Measurements from ENCODE around the gene JDP2.

Gene JDP2

GRCh38 chr14:75484711-75485429 lies 57.0 kb downstream of the JDP2 start:
- DNase-seq (ENCODE audit: low spot score), result no peak

DNA sequence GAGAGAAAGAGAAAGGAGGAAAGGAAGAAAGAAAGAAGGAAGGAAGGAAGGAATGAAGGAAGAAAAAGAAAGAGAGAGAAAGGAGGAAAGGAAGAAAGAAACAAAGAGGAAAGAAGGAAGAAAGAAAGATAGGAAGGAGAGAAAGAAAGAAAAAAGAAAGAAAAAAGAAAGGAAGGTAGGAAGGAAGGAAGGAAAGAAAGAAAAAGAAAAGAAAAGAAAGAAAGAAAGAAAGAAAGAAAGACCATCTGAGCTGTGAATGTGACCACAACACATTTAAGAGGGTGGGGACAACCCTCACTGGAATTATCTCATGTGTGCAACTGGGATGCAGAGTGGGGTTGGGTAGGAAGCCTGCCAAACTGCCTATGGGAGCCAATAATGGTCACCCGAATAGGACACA lies 58.5 kb downstream of the JDP2 start:
- no peak for DNase-seq (ENCODE audit: low spot score)

DNA sequence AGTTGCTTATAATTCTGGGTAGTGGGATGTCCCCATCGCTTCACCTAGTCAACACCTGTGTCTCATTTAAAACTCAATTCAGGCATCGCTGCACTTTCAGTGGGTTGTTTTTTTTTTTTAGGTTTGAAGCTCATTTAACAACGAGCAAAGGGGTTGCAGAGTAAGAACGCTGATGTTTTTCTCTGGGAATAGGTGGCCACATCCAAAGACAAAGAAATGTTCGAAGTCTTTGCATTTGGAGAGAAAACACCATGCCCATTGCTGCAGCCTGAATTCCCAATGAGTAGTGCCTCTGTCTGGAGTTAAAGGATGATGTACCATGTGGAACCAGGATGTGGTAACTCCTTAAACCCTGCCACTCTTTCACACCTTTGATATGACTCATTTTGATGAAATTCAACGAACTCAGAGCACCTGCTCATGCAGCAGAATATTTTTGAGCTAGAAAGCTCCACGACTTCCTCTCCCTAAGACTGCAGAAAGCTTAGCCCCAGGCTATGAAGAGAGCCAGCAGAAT lies 59.4 kb downstream of the JDP2 start:
- DNase-seq (ENCODE audit: low spot score), result no peak

DNA sequence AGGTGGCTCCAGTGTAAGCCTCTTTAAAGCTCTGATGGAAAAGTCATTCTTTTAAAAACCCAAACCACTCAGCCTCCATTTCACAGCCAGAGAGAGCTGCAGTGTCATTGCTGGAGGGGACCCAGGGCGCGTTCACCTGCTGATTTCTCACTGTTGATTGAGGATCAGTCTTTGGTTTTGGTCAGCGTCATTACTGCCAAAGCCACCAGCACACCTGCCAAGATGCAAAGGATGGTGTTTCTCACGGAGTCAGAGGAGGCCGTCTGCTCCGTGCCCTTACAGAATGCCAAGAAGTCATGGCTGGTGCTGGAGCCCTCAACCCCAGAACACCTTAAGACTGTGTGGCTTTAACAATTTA lies 61.6 kb downstream of the JDP2 start:
- DNase-seq (ENCODE audit: low spot score), result no peak

DNA sequence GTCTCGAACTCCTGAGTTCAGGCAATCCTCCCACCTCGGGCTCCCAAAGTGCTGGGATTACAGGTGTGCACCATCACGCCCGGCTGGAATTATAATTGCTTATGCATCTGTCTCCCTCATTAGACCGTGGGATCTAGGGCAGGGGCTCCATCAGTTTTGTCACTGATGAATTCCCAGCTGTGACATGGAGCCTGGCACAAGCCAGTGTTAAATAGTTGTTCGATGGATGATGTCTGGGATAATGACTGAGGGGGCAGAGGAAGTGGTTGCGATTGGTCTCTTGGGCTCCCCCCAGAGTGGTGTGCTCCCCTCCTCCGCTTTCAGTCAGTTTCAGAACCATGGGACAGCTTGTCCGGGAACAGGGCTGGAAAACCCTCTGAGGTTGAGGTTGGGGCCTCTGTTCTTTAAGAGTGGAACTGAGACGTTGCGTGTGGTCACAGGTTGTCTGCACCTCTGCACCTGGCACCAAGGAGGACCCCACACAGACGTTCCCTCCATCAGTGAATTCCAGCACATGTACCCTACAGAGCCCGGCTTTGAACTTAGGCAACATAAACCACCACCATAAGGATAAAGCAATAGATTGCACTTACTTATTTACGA lies 63.7 kb downstream of the JDP2 start:
- no peak for DNase-seq (ENCODE audit: low spot score)

DNA sequence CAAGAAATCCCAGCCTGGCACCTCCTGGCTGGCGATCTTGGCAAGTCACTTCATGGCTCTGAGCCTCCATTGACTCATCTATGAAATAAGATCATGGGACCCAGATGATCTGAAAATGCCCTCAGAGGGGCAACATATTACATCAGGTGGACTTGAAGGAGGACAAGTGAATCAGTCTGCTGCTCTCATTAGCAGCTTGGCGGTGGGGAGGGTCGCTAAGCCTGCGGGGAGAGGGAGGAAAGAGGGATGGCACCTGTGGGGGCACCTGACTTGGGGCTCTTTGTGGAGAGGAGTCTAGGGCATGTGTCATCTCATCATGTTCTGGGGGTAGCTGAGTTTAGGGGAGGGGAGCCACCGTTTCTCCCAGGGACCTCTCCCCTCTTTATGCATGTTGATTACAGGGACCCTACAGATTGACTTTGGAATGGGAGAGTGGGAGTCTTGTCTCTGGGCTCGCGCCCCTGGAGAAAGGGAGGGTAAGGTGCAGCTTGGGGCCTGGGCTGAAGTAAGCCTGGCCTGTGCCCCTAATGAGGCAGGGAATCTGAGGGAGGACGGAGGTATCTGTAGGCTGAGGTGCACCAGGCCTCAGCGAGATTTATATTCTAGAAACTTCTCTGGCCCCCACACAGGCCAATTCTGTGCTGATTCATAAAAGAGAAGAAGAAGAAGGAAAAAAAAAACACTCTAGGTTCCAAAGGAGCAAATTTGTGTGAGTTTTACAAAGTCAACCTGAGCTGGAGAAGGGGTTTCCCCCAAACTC lies 65.2 kb downstream of the JDP2 start:
- no peak for DNase-seq (ENCODE audit: low spot score)

DNA sequence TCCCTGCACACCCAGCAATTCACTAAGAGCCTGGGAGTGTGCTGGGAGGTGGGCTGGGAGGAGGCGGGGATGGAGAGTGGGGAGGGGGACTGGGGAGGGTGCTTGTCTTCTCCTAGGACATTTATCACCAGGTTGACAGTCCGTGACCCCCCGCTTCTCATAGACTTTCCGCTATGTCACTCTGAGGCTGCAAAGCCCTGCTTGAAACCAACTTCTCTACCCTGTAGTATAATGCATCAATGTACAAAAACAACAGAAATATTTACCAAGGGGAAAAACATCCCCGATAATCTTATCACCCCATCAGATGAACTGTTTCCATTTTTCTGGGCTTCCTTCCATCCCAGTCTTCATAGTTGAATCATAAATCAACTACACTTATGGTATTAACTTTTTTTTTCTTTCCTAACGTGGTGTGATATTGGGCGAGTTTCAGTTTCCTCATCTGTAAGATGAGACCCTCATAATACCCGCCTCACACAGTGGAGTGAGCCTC lies 65.8 kb downstream of the JDP2 start:
- DNase-seq (ENCODE audit: low spot score), result no peak

DNA sequence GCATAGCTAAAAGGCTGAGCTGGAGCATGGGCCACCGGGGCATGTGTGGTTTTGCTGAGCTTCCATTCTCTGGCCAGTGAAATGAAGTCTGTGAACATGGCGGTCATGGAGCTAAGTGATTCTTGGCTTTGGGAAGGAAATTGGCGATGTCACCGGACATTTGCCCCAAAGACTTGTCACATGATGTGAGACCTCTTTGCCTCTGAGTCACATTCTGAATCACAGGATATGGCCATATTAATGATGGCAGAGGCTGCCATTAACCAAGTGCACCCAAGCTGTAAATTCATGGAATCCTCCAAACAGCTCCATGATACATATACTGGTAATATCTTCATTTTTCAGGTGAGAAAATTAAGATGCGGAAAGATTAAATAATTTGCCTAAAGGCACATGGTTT lies 67.1 kb downstream of the JDP2 start:
- no peak for DNase-seq (ENCODE audit: low spot score)

- DNase-seq (ENCODE audit: low spot score), result no peak
Observed at GRCh38 chr14:75495399-75495798, 67.6 kb downstream of the JDP2 start.

GRCh38 chr14:75495882-75496281 lies 68.1 kb downstream of the JDP2 start:
- no peak for DNase-seq (ENCODE audit: low spot score)

DNA sequence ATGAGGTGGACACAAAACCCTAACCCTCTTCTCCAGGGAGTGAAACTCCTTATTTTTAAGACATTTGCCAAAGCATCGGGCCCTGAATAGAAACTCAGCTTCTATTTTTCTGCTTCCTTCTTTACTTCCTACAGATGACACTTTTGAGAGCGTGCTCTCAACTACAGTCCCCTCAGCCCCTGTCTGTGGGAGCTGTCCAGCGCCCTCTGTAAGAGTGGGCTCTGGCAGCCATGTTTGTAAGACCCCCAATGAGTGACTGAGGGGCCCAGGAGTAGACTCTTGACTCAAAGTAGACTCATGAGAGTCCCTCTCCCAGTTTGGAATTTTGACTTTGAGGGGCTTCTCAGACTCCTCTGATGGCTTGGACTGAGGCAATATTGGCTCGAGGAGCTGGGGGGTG lies 68.9 kb downstream of the JDP2 start:
- no peak for DNase-seq (ENCODE audit: low spot score)

GRCh38 chr14:75497191-75497590 lies 69.4 kb downstream of the JDP2 start:
- no peak for DNase-seq (ENCODE audit: low spot score)

GRCh38 chr14:75497701-75498100 lies 69.9 kb downstream of the JDP2 start:
- DNase-seq (ENCODE audit: low spot score), result no peak

GRCh38 chr14:75499084-75499875 lies 71.5 kb downstream of the JDP2 start:
- DNase-seq (ENCODE audit: low spot score), result no peak

- DNase-seq (ENCODE audit: low spot score), result no peak
Observed at GRCh38 chr14:75501080-75501479, 73.3 kb downstream of the JDP2 start.

GRCh38 chr14:75504411-75504810 lies 76.6 kb downstream of the JDP2 start:
- DNase-seq (ENCODE audit: low spot score), result no peak

GRCh38 chr14:75506930-75507329 lies 79.1 kb downstream of the JDP2 start:
- no peak for DNase-seq (ENCODE audit: low spot score)

- no peak for DNase-seq (ENCODE audit: low spot score)
Observed at GRCh38 chr14:75510547-75510946, 82.7 kb downstream of the JDP2 start.

GRCh38 chr14:75511201-75511600 lies 83.4 kb downstream of the JDP2 start:
- no peak for DNase-seq (ENCODE audit: low spot score)

DNA sequence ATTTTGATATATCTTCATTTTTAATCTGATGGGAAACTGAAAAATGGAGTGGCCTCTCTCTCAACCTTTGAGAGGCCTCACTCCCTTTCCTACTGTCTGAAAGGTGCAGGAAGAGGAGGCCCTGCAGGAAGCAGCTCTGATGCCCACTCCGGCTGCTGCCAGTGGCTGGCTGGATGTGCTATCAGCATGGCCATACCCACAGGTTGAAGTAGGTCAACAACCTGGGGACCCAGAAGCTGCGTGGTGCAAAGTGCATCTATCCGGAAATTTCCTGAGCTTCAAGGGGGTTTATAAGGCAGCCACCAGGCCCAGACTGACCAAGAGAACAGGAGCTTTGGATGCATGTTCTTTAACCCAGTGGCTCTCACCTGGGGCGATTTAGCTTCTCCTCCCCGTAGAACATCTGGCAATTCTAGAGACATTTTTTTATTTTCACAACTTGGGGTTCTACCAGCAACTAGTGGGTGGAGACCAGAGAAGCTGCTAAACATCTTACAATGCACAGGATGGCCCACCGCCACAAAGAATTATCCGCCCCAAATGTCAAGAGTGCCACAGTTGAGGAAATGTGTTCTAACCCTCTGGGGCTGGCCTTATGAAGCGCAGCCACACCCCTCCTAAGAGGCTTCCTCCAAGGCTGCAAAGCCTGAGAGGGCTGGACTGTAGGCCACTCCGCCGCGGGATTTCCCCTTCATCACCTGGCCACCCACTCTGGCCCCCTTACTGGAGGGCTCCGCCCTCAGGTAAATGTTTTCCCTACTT lies 86.3 kb downstream of the JDP2 start:
- no peak for DNase-seq (ENCODE audit: low spot score)

Data from AG08395 (cell line).